ENCODE data around the gene MSLN. TPM values are rescaled to one million over a fixed set of nuclear protein-coding genes. Genes with fewer than 3 reads are reported as not detected.

MSLN gene
- total and polyA plus RNA-seq, 2 donors (not counting 3 experiments of a cell fraction or from before 2014, with no cell fraction given) = not detected

GRCh38 chr16:768428-768827, 7.9 kb downstream of the MSLN start:
- no TSS peak for BruUV-seq (replicated peaks)

More at GRCh38 chr16:768428-768827, 7.9 kb downstream of the MSLN start:
- Histone ChIP-seq H3K79me2 (ENCODE audit: control insufficient read depth, insufficient read depth, low read length) (no peaks in the 10 kb centered on the region), H3K9me1 (replicated peaks; ENCODE audit: control insufficient read depth, extremely low read depth, insufficient read depth, low read length) (no peaks in the 10 kb centered on the region), H3K9me3 (replicated peaks; ENCODE audit: control insufficient read depth, insufficient read depth, low read length) (no peaks in the 10 kb centered on the region), H2AFZ (ENCODE audit: low read depth, low read length) (no peak overlapping the region), H3K27me3 (ENCODE audit: control insufficient read depth in 2 of 2, insufficient read depth in 2 of 2, low read length in 2 of 2) (no peaks in the 10 kb centered on the region), H3K4me1 (ENCODE audit: control insufficient read depth, extremely low read depth, insufficient read depth, low read length) (no peaks in the 10 kb centered on the region), H4K20me1 (replicated peaks; ENCODE audit: control insufficient read depth, extremely low read depth, insufficient read depth, low read length) (no peaks in the 10 kb centered on the region), H3K27ac (ENCODE audit: insufficient read depth, low read depth, low read length) (no peak overlapping the region), H3K4me2 (ENCODE audit: insufficient read depth, low read length) (no peak overlapping the region), H3K36me3 (ENCODE audit: control insufficient read depth in 2 of 2, extremely low read depth in 1 of 2, insufficient read depth in 2 of 2, low read length in 2 of 2) (no peaks in the 10 kb centered on the region), H3K4me3 (replicated peaks in 1 of 3; ENCODE audit: insufficient read depth in 1 of 3, low read depth in 1 of 3, low read length in 3 of 3) (no peak overlapping the region), H3K9ac (replicated peaks; ENCODE audit: extremely low read depth, insufficient read depth, low read length) (no peak overlapping the region)
- dilution Hi-C loops (cut with MboI; ENCODE audit: extremely low pct_ligation_motif_present, low sequenced_read_pairs) = no loop called here
- DNase-seq (ENCODE audit: low read depth, low spot score) = no peak
- ChIA-PET POLR2A (no interaction called here), CTCF (no interaction called here)
- no peak for TF ChIP-seq MYC (IDR thresholded peaks at IDR 0.05; ENCODE audit: low read depth, low read length)
- TF ChIP-seq FOS (IDR thresholded peaks at IDR 0.05; ENCODE audit: borderline replicate concordance, insufficient read depth, low read length) = no peak
- no peak for TF ChIP-seq POLR2A (IDR thresholded peaks at IDR 0.05; ENCODE audit: low read depth, low read length)
- no peak for TF ChIP-seq POLR2AphosphoS5 (IDR thresholded peaks at IDR 0.05; ENCODE audit: insufficient read depth, low read depth, low read length)
- TF ChIP-seq MAX (IDR thresholded peaks at IDR 0.05; ENCODE audit: insufficient read depth, insufficient read length) = no peak
- TF ChIP-seq GATA2 (IDR thresholded peaks at IDR 0.05; ENCODE audit: insufficient read depth, insufficient read length, low read depth, low read length) = no peak
- TF ChIP-seq JUN (IDR thresholded peaks at IDR 0.05; ENCODE audit: borderline replicate concordance, insufficient read depth, insufficient read length, low read depth) = no peak
- TF ChIP-seq CTCF (IDR thresholded peaks at IDR 0.05; ENCODE audit: extremely low read depth in 1 of 2, insufficient read depth in 1 of 2, low read depth in 1 of 2, low read length in 2 of 2) = no peak
- no peak for TF ChIP-seq EZH2 (IDR thresholded peaks at IDR 0.05; ENCODE audit: borderline replicate concordance, low read depth, low read length, severe bottlenecking)
- no peak for FAIRE-seq
- intact Hi-C loops (cut with micrococcal nuclease) = no loop called here

Data from endothelial cell of umbilical vein (primary cell).